H1 (cell line): Measurements from ENCODE around the gene TMPRSS9. TPM values are rescaled to one million over a fixed set of nuclear protein-coding genes. Genes with fewer than 3 reads are reported as not detected.

Experiments
- CTCF ChIA-PET: fragments of 300-600 bp; sonication (Branson Sonifier 250); formaldehyde crosslinking; loops from one replicate; lab custom pipeline; 2021; ENCODE audit not compliant: partially characterized antibody; lab: Charles Lee
- POLR2A ChIA-PET: fragments of 300-600 bp; sonication (Branson Sonifier 250); formaldehyde crosslinking; loops from one replicate; lab custom pipeline; 2021; ENCODE audit warnings: inconsistent platforms; ENCODE audit not compliant: partially characterized antibody; lab: Charles Lee
- DNase-seq, 2 experiments: peaks; one replicate each; pipeline versions ENCODE4 v3.0.0 to v3.0.0-alpha.2; 2010 to 2022; ENCODE audit warnings: low spot score in 2 of 2, low read depth in 1 of 2, mixed read lengths in 1 of 2
- FAIRE-seq: peaks from 2 replicates; lab custom pipeline; 2011; peaks lifted over from hg19 to GRCh38; lab: Jason Lieb, UNC
- H2AFZ ChIP-seq: 2 replicates; pipeline ENCODE4 v1.8.1; 2012; ENCODE audit warnings: low read length, inconsistent platforms
- H2AK5ac ChIP-seq: 2 replicates; pipeline ENCODE4 v1.6.1; 2013; ENCODE audit warnings: low read depth, low read length
- H2BK120ac ChIP-seq: replicated peaks from 2 replicates; pipeline ENCODE3; 2013; ENCODE audit warnings: low read depth, low read length, inconsistent platforms
- H2BK12ac ChIP-seq: 2 replicates; pipeline ENCODE4 v1.6.1; 2013; ENCODE audit warnings: low read depth, low read length
- H2BK15ac ChIP-seq: 2 replicates; pipeline ENCODE4 v1.6.1; 2013; ENCODE audit warnings: low read length
- H2BK20ac ChIP-seq: 2 replicates; pipeline ENCODE4 v1.6.1; 2013; ENCODE audit warnings: low read length
- H2BK5ac ChIP-seq: 2 replicates; pipeline ENCODE4 v1.6.1; 2013; ENCODE audit warnings: low read depth, low read length
- H3K14ac ChIP-seq: 2 replicates; pipeline ENCODE4 v1.6.1; 2013; ENCODE audit warnings: inconsistent platforms; ENCODE audit not compliant: insufficient read length
- H3K18ac ChIP-seq: 2 replicates; pipeline ENCODE4 v1.6.1; 2013; ENCODE audit warnings: low read length; ENCODE audit errors: extremely low read depth
- H3K23ac ChIP-seq: 2 replicates; pipeline ENCODE4 v1.6.1; 2013; ENCODE audit warnings: inconsistent platforms; ENCODE audit not compliant: insufficient read length
- H3K23me2 ChIP-seq: 2 replicates; pipeline ENCODE4 v1.6.1; 2013; ENCODE audit warnings: low read depth, low read length
- H3K27ac ChIP-seq: 2 replicates; pipeline ENCODE4 v1.6.1; 2011; ENCODE audit warnings: low read depth, low read length, inconsistent platforms
- H3K27me3 ChIP-seq, 4 experiments: replicated peaks in 1 of 4; 1 replicate in 1 of 4; 2 replicates in 3 of 4; pipeline versions ENCODE4 v1.6.1 to v1.8.1; 2011 to 2013; ENCODE audit warnings: low read length in 3 of 4, mild to moderate bottlenecking in 3 of 4, inconsistent platforms in 2 of 4, mixed read lengths in 2 of 4, moderate library complexity in 1 of 4; ENCODE audit not compliant: control insufficient read depth in 3 of 4, insufficient read depth in 3 of 4; ENCODE audit errors: extremely low read depth in 1 of 4
- H3K36me3 ChIP-seq, 4 experiments: 2 replicates each; pipeline versions ENCODE4 v1.6.1 to v1.8.1; 2011 to 2013; ENCODE audit warnings: mild to moderate bottlenecking in 4 of 4, low read length in 3 of 4, moderate library complexity in 2 of 4, control low read depth in 1 of 4, inconsistent platforms in 1 of 4; ENCODE audit not compliant: insufficient read depth in 4 of 4, control insufficient read depth in 2 of 4
- H3K4ac ChIP-seq: replicated peaks from 2 replicates; pipeline ENCODE3; 2013; ENCODE audit warnings: low read length, low read depth, mixed read lengths, inconsistent platforms; ENCODE audit not compliant: insufficient read length
- H3K4me1 ChIP-seq, 4 experiments: replicated peaks in 1 of 4; 1 replicate in 1 of 4; 2 replicates in 3 of 4; pipeline versions ENCODE4 v1.6.1 to v1.8.1; 2011 to 2013; ENCODE audit warnings: low read length in 3 of 4, inconsistent platforms in 2 of 4, mixed read lengths in 1 of 4; ENCODE audit not compliant: insufficient read depth in 4 of 4, control insufficient read depth in 3 of 4
- H3K4me2 ChIP-seq, 2 experiments: 2 replicates each; pipeline versions ENCODE4 v1.6.1 to v1.8.1; 2011 to 2013; ENCODE audit warnings: low read depth in 2 of 2, low read length in 2 of 2, control low read depth in 1 of 2, inconsistent platforms in 1 of 2, mild to moderate bottlenecking in 1 of 2; ENCODE audit not compliant: insufficient read depth in 1 of 2
- H3K4me3 ChIP-seq, 4 experiments: fragments of 200-600, 300-600 bp in 1 of 4; sonication (generic), shearing (Covaris generic), sonication (Bioruptor Twin) in 1 of 4; 2 replicates each; pipeline versions ENCODE4 v1.5.1 to v1.8.1; 2011 to 2016; ENCODE audit warnings: low read length in 4 of 4, low read depth in 3 of 4, control low read depth in 2 of 4, inconsistent platforms in 2 of 4, mild to moderate bottlenecking in 2 of 4, mixed read lengths in 1 of 4, moderate library complexity in 1 of 4; ENCODE audit not compliant: insufficient read depth in 2 of 4; ENCODE audit errors: extremely low read depth in 1 of 4
- H3K56ac ChIP-seq: replicated peaks from 2 replicates; pipeline ENCODE3; 2013; ENCODE audit warnings: low read depth, mild to moderate bottlenecking, mixed read lengths, low read length, inconsistent platforms; ENCODE audit not compliant: insufficient read length
- H3K79me1 ChIP-seq: 2 replicates; pipeline ENCODE4 v1.6.1; 2013; ENCODE audit warnings: low read depth, low read length, control low read depth
- H3K79me2 ChIP-seq, 2 experiments: 2 replicates each; pipeline versions ENCODE4 v1.6.1 to v1.8.1; 2012 to 2013; ENCODE audit warnings: low read length in 2 of 2, mild to moderate bottlenecking in 2 of 2, inconsistent platforms in 1 of 2; ENCODE audit not compliant: insufficient read depth in 2 of 2, control insufficient read depth in 1 of 2
- H3K9ac ChIP-seq, 4 experiments: replicated peaks in 1 of 4; 1 replicate in 1 of 4; 2 replicates in 3 of 4; pipeline versions ENCODE4 v1.6.1 to v1.8.1; 2011 to 2013; ENCODE audit warnings: low read depth in 3 of 4, low read length in 3 of 4, control low read depth in 2 of 4, mild to moderate bottlenecking in 2 of 4, moderate library complexity in 2 of 4, inconsistent platforms in 1 of 4; ENCODE audit errors: extremely low read depth in 1 of 4
- H3K9me3 ChIP-seq, 2 experiments: 2 replicates each; pipeline versions ENCODE4 v1.6.1 to v1.8.1; 2012 to 2013; ENCODE audit warnings: mild to moderate bottlenecking in 2 of 2, moderate library complexity in 2 of 2, control low read depth in 1 of 2, inconsistent platforms in 1 of 2, low read depth in 1 of 2, low read length in 1 of 2, mixed read lengths in 1 of 2; ENCODE audit not compliant: insufficient read depth in 2 of 2
- H4K20me1 ChIP-seq, 2 experiments: replicated peaks in 1 of 2; 2 replicates each; pipeline versions ENCODE3 to v1.8.1; 2011 to 2013; ENCODE audit warnings: inconsistent platforms in 2 of 2, low read length in 2 of 2, mild to moderate bottlenecking in 1 of 2; ENCODE audit not compliant: insufficient read depth in 2 of 2, control insufficient read depth in 1 of 2
- H4K5ac ChIP-seq: 2 replicates; pipeline ENCODE4 v1.6.1; 2013; ENCODE audit warnings: low read length, low read depth, mixed read lengths, inconsistent platforms; ENCODE audit not compliant: insufficient read length
- H4K8ac ChIP-seq: 2 replicates; pipeline ENCODE4 v1.8.0; 2013; ENCODE audit warnings: mild to moderate bottlenecking, moderate library complexity, low read length, inconsistent platforms; ENCODE audit not compliant: insufficient read depth; ENCODE audit errors: extremely low read depth
- H4K91ac ChIP-seq: replicated peaks from 2 replicates; pipeline ENCODE3; 2013; ENCODE audit warnings: low read length, mixed read lengths, inconsistent platforms; ENCODE audit not compliant: insufficient read length
- ATF3 ChIP-seq: IDR thresholded peaks from 2 replicates; pipeline ENCODE4 v1.6.1; 2011; ENCODE audit warnings: low read depth, mild to moderate bottlenecking, low read length; ENCODE audit not compliant: insufficient read depth
- BCL11A ChIP-seq, 2 experiments: IDR thresholded peaks; one replicate each; pipeline ENCODE4 v1.6.1; 2011; ENCODE audit warnings: low read depth in 2 of 2, low read length in 2 of 2, mild to moderate bottlenecking in 2 of 2
- EZH2 ChIP-seq: fragments of 200-600 bp; sonication (generic); IDR thresholded peaks from 2 replicates; pipeline ENCODE4 v1.7.1; 2012; ENCODE audit warnings: low read depth, mild to moderate bottlenecking, moderate library complexity, low read length, inconsistent platforms; ENCODE audit not compliant: severe bottlenecking
- GTF2F1 ChIP-seq: IDR thresholded peaks from 2 replicates; pipeline ENCODE4 v1.6.1; 2012; ENCODE audit warnings: low read depth, low read length, improper control_type of control experiment, borderline replicate concordance
- JUN ChIP-seq: IDR thresholded peaks from 2 replicates; pipeline ENCODE4 v1.6.1; 2011; ENCODE audit warnings: low read depth, mild to moderate bottlenecking, improper control_type of control experiment, low read length
- NRF1 ChIP-seq: IDR thresholded peaks from 2 replicates; pipeline ENCODE4 v1.6.1; 2011; ENCODE audit warnings: mild to moderate bottlenecking, low read depth, low read length, improper control_type of control experiment
- POLR2A ChIP-seq, 2 experiments: IDR thresholded peaks; 1 replicate in 1 of 2; 2 replicates in 1 of 2; pipeline ENCODE4 v1.6.1; 2011; ENCODE audit warnings: low read depth in 2 of 2, low read length in 2 of 2, mild to moderate bottlenecking in 2 of 2; ENCODE audit errors: control extremely low read depth in 1 of 2
- RXRA ChIP-seq: IDR thresholded peaks from 2 replicates; pipeline ENCODE4 v1.6.1; 2011; ENCODE audit warnings: low read depth, mild to moderate bottlenecking, low read length, moderate library complexity; ENCODE audit not compliant: insufficient read depth
- SUZ12 ChIP-seq: fragments of 200-600 bp; sonication (generic); IDR thresholded peaks from 2 replicates; pipeline ENCODE4 v1.6.1; 2012; ENCODE audit warnings: mild to moderate bottlenecking, inconsistent platforms, low read length, moderate library complexity, mixed read lengths
- TAF1 ChIP-seq: IDR thresholded peaks from 2 replicates; pipeline ENCODE4 v1.6.1; 2011; ENCODE audit warnings: mild to moderate bottlenecking, low read depth, low read length
- WGBS, 2 experiments: shearing (Covaris generic) in 1 of 2; methylation state at CpG; one replicate each; pipeline versions ENCODE4 v1.1.6 to v1.1.7; 2013 to 2015; ENCODE audit warnings: low lambda C conversion rate in 2 of 2, mixed read lengths in 2 of 2, inconsistent platforms in 1 of 2, low coverage in 1 of 2, missing lambda C conversion rate in 1 of 2; ENCODE audit not compliant: insufficient replicate concordance in 2 of 2, insufficient coverage in 1 of 2, insufficient read length in 1 of 2; ENCODE audit errors: extremely low coverage in 1 of 2, missing lambda C conversion rate in 1 of 2; 5-methylcytosine and 5-hydroxymethylcytosine counted together
- polyA plus RNA-seq, 7 experiments: library from polyadenylated mRNA; depleted of rRNA in 3 of 7; stranded (reverse) in 5 of 7; unstranded in 2 of 7; fragments of >200 nt in 5 of 7; fragments of 200-250 nt in 2 of 7; gene quantifications; 1 replicate in 5 of 7; 2 replicates in 1 of 7; 4 replicates in 1 of 7; pipeline versions ENCODE4 v1.2.1 to v1.2.3, GENCODE V29; 2011 to 2013; ENCODE audit warnings: missing spikeins in 2 of 7, mixed read lengths in 2 of 7
- total RNA-seq: library from RNA; stranded (reverse); fragmentation: NEBNext Ultra II Directional; extraction: Animal tissue kit (Norgen Biotek cat#: 25700); gene quantifications from 2 replicates; pipeline ENCODE4 v1.2.1, GENCODE V29; 2021
- TF ChIP-seq, protein P1 (sequence below): IDR thresholded peaks from 2 replicates; pipeline ENCODE4 v1.6.1; 2012; ENCODE audit warnings: inconsistent platforms

TMPRSS9 gene
- total and polyA plus RNA-seq, 2 of the 8 experiments (the other 6 are each of a cell fraction or from before 2014, with no cell fraction given): 0.15 to 0.19 TPM

DNA sequence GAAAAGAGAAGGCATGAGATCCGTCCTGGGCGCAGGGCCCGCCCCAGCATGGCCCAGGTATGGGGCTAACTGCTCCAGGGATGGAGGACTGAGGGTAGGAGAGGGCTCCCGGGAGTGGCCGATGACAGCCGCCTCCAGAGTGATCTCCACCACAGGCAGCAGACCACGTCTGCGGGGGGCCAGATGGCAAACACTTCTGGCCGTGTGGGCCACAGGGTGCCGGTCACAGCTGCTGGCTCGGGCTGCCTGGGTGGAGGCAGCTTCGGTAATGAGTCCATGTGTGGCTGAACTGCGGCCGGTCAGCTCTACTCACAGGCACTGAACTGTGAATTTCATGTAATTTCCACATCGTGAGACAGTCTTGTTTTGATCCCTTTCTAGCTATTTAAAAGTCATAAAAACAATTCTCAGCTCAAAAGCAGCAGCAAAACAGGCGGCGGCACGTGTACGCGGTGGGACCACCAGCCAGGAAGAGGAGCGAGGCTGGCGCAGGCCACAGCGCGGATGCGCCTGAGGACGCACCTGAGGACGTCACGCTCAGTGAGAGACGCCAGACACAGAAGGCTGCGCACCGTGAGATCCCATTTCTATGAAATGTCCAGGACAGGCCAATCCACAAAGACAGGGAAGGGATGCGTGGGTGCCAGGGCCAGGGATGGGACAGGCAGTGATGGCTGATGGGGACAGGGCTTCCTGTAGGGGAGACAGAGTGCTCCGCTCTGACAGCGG, 35.7 kb upstream of the TMPRSS9 start:
- no peaks in the 10 kb centered on the region for H3K9me3 ChIP-seq
- no peak overlapping the region for H4K91ac ChIP-seq
- peaks cover 0 to 11% (median 6%) of the 10 kb centered on the region in 4 experiments; a peak in 6 of 8 replicates for H3K36me3 ChIP-seq
- H3K23me2 ChIP-seq: peaks cover 10% of the 10 kb centered on the region; the same call in 1 of the 2 replicates
- ChIA-PET POLR2A (interaction anchor here (0.9 to 2.1 kb wide), 5 partner anchors 13 to 82 kb away, joined by 3 to 6 read pairs (median 4); no protein-coding TSS in a partner anchor), CTCF (interaction anchor here (4.2 kb wide), 1 partner anchor 8 kb away, joined by 25 read pairs; no protein-coding TSS in a partner anchor)
- H3K4me3 ChIP-seq: no peak overlapping the region
- WGBS, 2 experiments: 93% methylated on average over 34 of the region's 34 CpGs; no CpG with 5 or more reads in 1 of the 2 experiments
- no peak overlapping the region for H2BK120ac ChIP-seq
- 0 out of 2 replicates have a peak overlapping the region, but pooled peaks have one; percentile 15 for H3K27ac ChIP-seq
- no peak for DNase-seq
- peaks cover 0 to 9% of the 10 kb centered on the region in 2 experiments for H4K20me1 ChIP-seq
- H4K5ac ChIP-seq: no peak overlapping the region
- H3K23ac ChIP-seq: no peak overlapping the region
- no peak overlapping the region for H3K9ac ChIP-seq
- FAIRE-seq: no peak
- no peak overlapping the region for H3K18ac ChIP-seq
- no peak overlapping the region for H3K4me2 ChIP-seq
- no peak overlapping the region for H3K56ac ChIP-seq
- no peak overlapping the region for H2AK5ac ChIP-seq
- H3K4ac ChIP-seq: no peak overlapping the region
- H3K27me3 ChIP-seq: no peaks in the 10 kb centered on the region
- H2BK15ac ChIP-seq: no peak overlapping the region
- peaks cover 8% of the 10 kb centered on the region for H3K79me1 ChIP-seq
- no peak overlapping the region for H2BK12ac ChIP-seq
- H2BK20ac ChIP-seq: no peak overlapping the region
- H3K4me1 ChIP-seq: peaks cover 0 to 11% (median 3%) of the 10 kb centered on the region in 4 experiments; a peak in 5 of 7 replicates
- H2BK5ac ChIP-seq: no peak overlapping the region
- no peak overlapping the region for H3K14ac ChIP-seq
- H3K79me2 ChIP-seq: peaks cover 4 to 21% of the 10 kb centered on the region in 2 experiments; a peak in 3 of 4 replicates
- no peak overlapping the region for H2AFZ ChIP-seq
- H4K8ac ChIP-seq: 0 out of 2 replicates have a peak overlapping the region, but pooled peaks have one; percentile 44
- TF ChIP-seq BCL11A (IDR thresholded peaks at IDR 0.05; ENCODE audit: low read depth in 2 of 2, low read length in 2 of 2) (no peak), EZH2 (no peak), NRF1 (no peak), SUZ12 (no peak), GTF2F1 (no peak), POLR2A (IDR thresholded peaks at IDR 0.05; ENCODE audit: control extremely low read depth in 1 of 2, low read depth in 2 of 2, low read length in 2 of 2) (no peak), TAF1 (no peak), RXRA (no peak), JUN (no peak), ATF3 (no peak)
- TF ChIP-seq, protein P1, sequence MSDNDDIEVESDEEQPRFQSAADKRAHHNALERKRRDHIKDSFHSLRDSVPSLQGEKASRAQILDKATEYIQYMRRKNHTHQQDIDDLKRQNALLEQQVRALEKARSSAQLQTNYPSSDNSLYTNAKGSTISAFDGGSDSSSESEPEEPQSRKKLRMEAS: no peak
